ENCODE data around the gene PHACTR3. TPM values are rescaled to one million over a fixed set of nuclear protein-coding genes. Genes with fewer than 3 reads are reported as not detected.

Gene PHACTR3
- total and polyA plus RNA-seq, 2 of the 8 experiments (the other 6 are each of a cell fraction or from before 2014, with no cell fraction given), result 0.05 to 0.13 TPM

GRCh38 chr20:59603176-59603575 lies 1.2 kb upstream of the PHACTR3 start (continued):
- TF ChIP-seq JUN (IDR thresholded peaks at IDR 0.05; ENCODE audit: low read depth, low read length) (no peak), RNF2 (IDR thresholded peaks at IDR 0.05; ENCODE audit: borderline replicate concordance, low read depth, low read length, missing control alignments, poor library complexity, severe bottlenecking) (no peak)
